Activated CD4-positive, alpha-beta T cell treated with anti-CD3 and anti-CD28 coated beads, Interleukin-10, Interleukin-2, amounts not matched to agents 100 ng/mL and 50 ng/mL, durations not matched to agents 16 hours and 8 hours (primary cell): ENCODE data around the gene BCAS1.
"Not testable (repeated sequence)": the region's sequence is repeated elsewhere in the genome, so short reads cannot be mapped to it uniquely, and the experiment has no call there.

Source experiments
- DNase-seq: peaks from one replicate; pipeline ENCODE4 v3.0.0-alpha.2; 2020

BCAS1 gene

GRCh38 chr20:54014293-54014926 is 56.0 kb downstream of the BCAS1 start:
- DNase-seq = no peak

GRCh38 chr20:54013471-54013870 is 56.9 kb downstream of the BCAS1 start:
- no peak for DNase-seq

- no peak for DNase-seq
Measured at GRCh38 chr20:54011346-54011745, 59.0 kb downstream of the BCAS1 start.

- not testable (repeated sequence) for DNase-seq
Measured at GRCh38 chr20:54006216-54006615, 64.2 kb downstream of the BCAS1 start.

- no peak for DNase-seq
Measured at GRCh38 chr20:54005524-54005923, 64.9 kb downstream of the BCAS1 start.

- DNase-seq = peak; percentile 62
Measured at GRCh38 chr20:54004445-54004844, 65.9 kb downstream of the BCAS1 start.

GRCh38 chr20:54002741-54003140 is 67.7 kb downstream of the BCAS1 start:
- no peak for DNase-seq

GRCh38 chr20:54002056-54002575 is 68.3 kb downstream of the BCAS1 start:
- DNase-seq = no peak

GRCh38 chr20:54000914-54001313 is 69.5 kb downstream of the BCAS1 start:
- DNase-seq = no peak

- DNase-seq = no peak
Measured at GRCh38 chr20:54000262-54000661, 70.1 kb downstream of the BCAS1 start.

GRCh38 chr20:53999077-53999476 is 71.3 kb downstream of the BCAS1 start:
- DNase-seq = no peak

- no peak for DNase-seq
Measured at GRCh38 chr20:53996584-53997486, 73.6 kb downstream of the BCAS1 start.

GRCh38 chr20:53995949-53996348 is 74.4 kb downstream of the BCAS1 start:
- DNase-seq = no peak

- DNase-seq = no peak
Measured at GRCh38 chr20:53994088-53994487, 76.3 kb downstream of the BCAS1 start.

GRCh38 chr20:53993310-53993709 is 77.1 kb downstream of the BCAS1 start:
- DNase-seq = no peak

GRCh38 chr20:53990768-53991450 is 79.5 kb downstream of the BCAS1 start:
- no peak for DNase-seq

- DNase-seq = no peak
Measured at GRCh38 chr20:53990003-53990402, 80.4 kb downstream of the BCAS1 start.

GRCh38 chr20:53989401-53989800 is 81.0 kb downstream of the BCAS1 start:
- DNase-seq = no peak

GRCh38 chr20:53986037-53986650 is 84.2 kb downstream of the BCAS1 start:
- DNase-seq = no peak

GRCh38 chr20:53985150-53985518 is 85.3 kb downstream of the BCAS1 start:
- DNase-seq = no peak

GRCh38 chr20:53984356-53985149 is 85.8 kb downstream of the BCAS1 start:
- peak; percentile 8 for DNase-seq

GRCh38 chr20:53983401-53983800 is 87.0 kb downstream of the BCAS1 start:
- no peak for DNase-seq
